Activated effector memory CD4-positive, alpha-beta T cell treated with Interleukin-2 at 50 U/mL for 16 hours (primary cell): ENCODE data around the gene SIN3A.

Experiments used
- DNase-seq: peaks from one replicate; pipeline ENCODE4 v3.0.0-alpha.2; 2020

The SIN3A gene

DNA sequence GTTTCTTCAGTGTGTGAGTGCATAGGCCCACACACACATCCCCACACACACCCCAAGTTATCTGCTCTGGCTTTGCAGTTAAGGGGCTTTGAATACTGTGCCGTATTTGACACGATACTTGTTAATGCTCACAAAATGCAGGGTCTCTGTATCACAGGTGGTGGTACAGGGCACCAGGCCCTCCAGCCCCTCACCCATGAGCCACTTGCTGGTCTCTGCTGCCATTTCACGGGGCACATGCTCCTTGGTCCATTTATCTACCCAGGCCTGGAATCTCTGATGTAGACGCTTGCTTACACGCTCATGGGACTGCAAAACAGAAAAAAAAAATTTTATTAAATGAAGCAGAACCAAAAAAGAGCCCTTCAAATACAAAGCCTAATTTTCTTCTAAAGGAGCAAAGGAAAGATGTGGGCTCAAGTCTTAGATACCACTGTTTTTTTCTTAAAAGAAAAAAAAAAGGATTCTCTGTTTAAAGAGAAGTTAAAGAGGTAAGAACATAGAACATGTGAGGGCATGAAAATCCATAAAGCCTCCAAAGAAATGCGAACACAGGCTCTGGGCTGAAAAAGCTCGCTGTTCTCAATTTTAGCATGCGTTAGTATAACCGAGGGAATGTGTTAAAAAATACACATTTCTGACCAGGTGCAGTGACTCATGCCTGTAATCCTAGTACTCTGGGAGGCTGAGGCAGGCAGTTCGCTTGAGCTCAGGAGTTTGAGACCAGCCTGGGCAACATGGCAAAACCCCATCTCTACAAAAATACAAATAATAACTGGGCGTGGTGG is 79.4 kb downstream of the SIN3A start:
- no peak for DNase-seq

DNA sequence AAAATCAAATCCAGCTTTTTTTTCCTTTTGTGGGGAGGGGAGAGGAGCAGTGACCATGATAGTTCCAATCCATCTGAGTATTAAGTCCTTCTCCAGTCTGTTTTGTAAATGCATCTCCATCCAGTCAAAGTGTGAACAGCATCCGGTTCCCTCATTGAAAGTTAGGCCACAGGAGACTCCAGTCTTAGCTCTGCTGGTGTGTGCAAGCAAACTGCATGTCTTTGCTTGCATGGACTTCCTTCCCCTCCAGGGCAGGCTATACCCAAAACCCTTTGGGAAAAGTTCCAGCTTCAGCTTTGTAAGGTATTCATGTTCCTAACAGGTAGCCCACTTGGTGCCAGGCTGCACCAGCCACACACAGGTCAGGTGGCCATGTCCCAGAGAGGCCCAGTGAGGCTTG is 80.0 kb downstream of the SIN3A start:
- DNase-seq, result no peak

DNA sequence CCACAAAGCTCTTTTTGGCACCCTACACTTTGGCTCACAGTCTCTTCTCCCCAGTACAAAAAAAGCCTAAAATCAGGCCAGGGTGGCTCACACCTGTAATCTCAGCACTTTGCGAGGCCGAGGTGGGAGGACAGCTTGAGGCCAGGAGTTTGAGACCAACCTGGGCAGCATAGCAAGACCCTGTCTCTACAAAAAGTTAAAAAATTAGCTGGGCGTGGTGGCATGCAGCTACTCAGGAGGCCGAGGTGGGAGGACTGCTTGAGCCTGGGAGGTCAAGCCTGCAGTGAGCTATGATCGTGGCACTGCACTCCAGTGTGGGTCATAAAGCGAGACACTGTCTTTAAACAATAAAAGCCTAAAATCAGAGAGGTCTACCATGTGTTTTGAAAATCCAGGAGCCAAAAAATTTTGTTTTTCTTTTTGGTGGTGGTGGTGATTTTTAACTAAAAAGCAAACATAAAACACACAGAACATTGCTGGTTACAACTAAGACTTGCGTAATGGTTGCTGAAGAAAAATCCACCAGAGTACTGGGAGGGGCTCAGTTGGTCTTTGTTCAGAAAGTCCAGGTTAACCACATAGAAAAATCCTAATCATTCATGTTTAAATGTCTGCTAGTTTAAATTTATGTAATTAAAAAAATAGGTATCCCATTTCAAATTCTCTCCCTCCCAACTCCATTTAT is 81.5 kb downstream of the SIN3A start:
- no peak for DNase-seq

DNA sequence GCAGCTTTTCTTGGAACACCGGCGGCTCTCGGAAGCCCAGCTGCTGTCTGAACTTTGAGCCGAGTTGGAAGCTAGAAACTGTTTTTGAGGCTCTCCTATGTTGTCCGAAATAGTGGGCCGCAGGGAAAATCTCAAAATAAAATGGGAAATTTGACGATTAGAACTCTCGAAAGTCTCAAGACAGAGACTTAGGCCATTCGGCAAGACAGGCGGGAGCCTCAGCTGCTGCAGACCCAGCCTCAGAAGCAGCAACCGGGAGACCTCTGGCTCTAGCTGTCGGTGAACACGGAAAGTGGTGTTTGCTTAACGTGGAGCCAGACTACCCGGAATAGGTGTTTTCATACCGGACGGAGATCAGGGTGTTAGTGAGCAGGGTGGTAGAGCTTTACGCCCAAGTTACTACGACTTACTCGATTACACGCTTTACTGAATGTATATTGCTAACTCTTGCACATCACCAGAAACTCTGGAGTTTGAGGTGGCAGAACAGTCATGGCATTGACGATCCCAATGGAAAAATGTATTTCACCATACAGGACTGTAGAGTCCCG is 82.7 kb downstream of the SIN3A start:
- DNase-seq, result peak; percentile 18

DNA sequence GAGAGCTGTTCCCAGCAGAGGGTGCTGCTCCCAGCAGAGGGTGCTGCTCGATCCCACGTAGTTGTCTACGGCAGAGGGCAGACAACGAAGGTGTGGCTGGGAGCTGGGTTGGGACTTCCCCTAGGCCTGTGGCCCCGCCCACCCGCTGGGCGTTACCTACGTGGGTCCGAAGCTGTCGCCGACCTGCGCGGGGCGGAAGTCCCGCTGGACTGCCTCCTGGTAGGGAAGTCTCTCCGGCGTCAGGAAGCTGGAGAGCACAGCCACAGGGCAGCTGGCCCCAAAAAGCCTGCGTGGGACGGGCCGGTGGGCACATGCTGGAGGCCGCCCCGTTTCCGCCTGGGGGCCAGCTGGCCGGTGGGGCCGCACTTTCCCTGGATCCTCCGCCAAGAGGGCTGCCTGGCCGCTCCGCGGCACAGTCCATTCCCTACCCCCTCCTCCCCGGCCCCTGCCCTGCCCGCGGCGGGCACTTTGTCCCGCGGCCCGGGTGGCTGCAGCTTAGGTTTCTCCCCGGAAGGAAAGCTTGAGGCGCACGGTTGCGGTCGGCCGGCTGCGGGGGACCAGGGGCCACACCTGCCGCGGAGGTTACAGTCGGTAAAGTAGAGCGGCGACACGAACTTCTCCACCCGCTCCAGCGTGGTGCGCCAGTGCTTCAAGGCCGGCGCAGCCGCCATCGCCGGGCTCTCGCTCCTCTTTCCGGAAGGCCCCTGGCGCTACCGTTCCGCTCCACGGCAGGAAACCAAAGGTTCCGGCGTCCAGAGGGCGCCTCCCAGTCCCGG is 83.4 kb downstream of the SIN3A start, which contains the start of gene MAN2C1:
MAN2C1 (minus strand) TSS at position 695 of the 776 bp plus-strand sequence; CDS start at position 671, 24 bp downstream.
- DNase-seq, result peak; percentile 87

DNA sequence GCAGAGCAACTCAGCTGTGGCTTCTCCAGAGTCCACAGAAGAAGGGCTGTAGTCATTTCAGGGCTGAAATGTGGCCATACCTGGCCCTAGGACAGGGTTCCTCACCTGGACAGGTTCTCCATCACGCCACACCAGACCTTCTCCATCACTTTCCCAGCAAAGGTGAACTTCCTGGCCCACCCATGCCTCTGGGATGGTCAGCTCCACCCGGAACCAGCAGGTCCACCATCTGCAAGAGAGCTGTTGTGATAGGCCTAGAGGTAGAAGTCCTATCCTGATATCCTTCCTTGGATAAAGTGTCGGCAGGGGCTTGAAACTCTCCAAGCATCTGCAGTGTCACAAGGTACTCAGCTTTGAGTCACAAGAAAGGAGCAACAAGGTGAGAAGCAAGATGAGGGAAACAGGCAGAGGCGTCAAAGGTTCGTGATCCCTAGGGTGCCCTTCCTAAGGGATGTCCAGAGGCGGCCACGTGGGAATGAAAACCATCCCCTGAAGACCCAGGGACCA is 84.0 kb downstream of the SIN3A start:
- no peak for DNase-seq

DNA sequence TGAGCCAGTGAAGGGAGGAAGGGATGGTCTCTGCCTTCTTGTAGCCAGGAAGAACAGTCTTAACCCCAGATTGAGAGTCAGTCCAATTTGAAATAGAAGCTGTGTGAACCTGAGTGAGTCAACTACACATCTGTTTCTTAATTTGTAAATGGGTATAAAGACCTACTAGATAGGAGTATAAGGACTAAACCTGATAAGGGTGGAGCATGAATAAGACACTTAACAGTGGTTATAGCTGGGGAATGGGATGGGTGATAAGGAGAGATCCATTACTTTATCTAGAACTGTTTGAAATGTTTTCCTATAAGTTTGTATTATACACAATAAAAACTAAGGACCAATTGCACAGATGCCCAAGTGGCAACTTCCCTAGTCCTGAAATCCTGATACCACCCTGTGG is 84.5 kb downstream of the SIN3A start:
- no peak for DNase-seq

DNA sequence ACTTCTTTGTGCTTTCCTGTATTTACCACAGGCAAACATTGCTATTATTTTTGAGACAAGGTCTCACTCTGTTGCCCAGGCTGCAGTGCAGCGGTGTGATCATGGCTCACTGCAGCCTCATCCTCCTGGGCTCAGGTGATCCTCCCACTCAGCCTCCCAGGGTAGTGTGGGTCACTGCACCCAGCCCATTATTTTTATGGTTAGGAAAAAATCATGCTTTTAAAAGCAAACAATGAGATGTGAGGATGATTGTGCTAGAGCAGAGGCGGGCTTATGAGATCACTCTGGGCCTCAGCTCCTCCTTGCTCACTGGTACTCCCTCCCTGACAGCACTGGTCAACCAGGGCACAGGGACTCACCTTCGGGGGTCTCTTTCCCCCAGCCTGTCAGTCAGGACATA is 85.3 kb downstream of the SIN3A start:
- no peak for DNase-seq

DNA sequence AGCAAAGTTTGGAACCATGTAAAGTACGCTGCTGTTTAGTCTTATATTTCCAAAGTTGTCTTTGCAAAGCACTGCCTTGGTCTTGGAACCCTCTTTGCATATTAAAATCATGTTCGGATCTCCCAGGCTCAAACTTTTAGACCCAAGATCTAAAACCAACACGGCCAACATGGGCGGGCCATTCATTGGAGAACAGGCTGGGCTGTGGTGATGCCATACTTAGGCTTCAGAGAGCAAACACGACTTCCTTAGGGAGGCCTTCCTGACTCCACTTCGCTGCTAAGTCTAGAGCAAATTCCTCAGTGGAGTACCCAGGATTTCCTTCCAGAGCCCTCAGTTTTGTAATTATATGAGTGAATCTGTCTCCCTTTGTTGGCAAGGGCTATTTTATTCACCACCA is 86.6 kb downstream of the SIN3A start:
- DNase-seq, result no peak

DNA sequence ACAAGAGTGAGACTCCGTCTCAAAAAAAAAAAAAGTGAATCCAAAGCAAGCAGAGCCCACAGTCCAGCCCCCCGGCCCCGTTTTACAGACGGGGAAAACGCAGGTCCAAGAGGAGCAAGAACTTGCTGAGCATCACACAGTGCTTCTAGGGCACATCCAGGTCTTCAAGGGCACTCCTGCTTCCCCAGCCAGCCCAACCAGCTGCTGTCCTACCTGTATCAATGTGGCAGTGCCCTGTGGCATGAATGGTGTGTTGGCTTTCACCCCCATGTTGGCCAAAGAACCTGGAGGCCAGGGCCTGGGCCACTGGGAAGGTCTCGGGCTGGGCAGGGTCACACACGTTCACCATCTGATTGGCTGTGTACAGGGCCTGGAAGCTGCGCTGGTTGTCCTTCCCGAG is 87.7 kb downstream of the SIN3A start:
- DNase-seq, result no peak

DNA sequence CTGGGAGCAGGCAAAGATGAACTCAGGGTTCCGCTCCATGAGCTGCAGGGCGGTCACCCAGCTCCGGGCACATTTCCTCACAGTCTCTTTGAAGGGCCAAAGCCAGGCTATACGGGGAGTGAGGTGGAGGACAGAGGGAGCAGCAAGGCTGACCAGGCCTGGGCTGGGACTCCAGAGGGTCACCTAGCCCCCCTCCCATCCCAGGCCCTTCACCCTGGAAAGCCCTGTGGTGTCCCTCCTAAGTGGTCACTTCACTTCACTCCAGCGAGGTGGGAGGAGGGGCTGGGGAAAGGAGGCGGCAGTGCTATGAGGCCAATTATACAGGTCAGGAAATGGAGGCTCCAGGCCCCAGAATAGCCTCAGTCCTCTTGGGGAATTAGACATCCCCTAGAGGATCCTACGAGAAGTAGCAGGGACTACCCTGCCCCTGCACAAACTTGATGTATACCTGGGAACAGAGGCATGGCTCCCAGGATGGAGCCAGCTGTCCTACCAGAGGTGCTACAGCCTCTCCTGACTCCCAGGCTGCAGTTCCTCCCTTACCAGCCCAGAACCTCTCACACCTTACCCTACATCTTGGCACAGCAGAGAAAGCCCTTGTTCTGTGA is 88.7 kb downstream of the SIN3A start:
- no peak for DNase-seq

DNA sequence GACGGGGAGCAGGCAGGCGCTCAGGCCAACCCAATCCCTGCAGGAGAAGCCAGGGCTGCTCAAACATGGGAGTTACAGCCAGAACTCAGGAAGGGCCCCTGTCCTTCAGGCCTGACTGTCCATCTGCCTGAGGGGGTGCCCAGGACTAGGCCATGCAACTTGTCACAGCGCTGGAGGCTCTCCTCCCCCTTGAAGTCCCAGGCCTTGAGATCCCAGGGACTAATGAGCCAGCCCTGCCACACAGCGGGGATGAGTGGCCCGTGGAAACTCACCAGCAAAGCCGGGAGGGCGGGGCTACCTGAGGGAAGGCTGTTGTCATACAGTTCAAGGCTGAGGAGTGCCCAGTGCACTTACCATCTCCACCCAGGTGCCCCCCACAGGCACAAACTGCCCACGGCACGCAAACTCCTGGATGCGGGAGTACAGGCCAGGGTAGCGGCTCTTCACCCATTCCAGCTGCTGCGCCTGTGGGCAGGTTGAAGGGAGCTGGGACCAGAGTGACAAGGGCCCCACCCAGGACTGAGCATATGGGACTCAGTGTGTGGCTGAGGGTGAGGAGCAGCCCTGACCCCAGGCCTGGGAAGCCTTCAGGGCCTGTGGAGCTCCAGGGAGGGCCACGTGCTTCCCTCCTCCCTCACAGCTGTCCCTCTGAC is 89.4 kb downstream of the SIN3A start:
- DNase-seq, result no peak

DNA sequence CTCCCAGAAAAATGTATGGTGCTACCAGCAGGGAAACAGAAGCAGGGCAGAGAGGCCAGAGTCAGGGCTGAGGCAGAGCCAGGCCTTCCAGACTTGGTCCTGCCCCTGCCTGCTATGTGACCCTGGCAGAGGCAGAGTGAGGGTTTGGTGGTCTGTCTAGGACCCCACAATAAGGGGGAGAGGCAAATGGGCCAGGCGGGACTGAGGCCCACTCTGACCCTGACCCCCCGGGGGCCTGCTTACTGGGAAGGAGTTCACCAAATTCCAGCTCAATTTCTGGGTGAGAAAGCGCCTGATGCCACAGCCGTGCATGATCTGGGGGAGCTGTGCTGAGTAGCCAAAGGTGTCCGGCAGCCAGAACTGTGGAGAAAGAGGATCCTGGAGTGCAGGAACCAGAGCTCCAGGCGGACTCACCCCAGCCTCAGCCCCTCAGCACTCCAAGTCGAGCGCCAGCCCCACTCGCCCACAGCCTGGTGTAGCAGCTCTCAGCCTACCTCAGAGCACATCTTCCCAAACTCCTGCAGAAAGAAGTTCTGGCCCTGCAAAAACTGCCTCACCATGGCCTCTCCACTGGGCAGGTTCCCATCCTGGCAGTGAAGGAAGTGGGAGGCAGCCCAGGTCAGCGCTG is 90.0 kb downstream of the SIN3A start:
- no peak for DNase-seq

DNA sequence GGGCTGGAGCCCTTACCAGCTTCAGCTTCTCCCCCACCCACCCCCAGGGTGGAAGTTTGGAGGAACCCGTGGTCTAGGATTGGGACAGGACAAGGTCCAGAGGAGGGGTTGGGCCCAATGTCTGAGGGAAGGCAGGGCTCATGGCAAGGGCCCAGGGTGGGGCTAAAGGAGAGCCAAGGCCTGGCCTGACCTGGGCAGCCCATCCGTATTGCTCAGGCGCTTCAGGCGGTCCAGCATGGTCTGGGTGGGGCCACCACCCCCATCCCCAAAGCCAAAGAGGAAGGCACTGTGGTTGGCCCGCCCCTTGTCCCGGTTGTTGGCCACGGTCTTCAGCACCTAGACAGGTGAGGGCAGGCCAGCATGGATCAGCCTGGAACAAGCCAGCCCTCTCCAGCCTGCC is 90.6 kb downstream of the SIN3A start:
- no peak for DNase-seq

DNA sequence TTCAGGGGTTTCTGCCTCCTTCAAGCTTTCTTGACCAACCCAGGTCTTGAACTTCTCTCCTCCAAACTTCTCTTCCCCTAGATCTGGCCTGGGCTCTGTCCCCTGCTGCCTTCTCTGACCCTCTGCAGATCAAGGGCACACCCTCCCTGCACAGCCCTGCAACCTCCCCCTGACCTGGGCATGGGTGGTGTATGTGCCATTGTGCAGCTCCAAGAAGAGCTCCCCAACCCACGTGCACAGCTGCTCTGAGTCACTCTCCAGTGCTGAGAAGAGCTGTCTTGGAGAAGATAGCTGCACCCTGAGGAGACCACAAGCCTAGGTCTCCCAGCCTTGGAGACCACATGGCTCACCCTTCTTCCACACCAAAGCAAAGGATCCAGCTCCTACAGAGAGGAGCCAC is 91.1 kb downstream of the SIN3A start:
- DNase-seq, result no peak

DNA sequence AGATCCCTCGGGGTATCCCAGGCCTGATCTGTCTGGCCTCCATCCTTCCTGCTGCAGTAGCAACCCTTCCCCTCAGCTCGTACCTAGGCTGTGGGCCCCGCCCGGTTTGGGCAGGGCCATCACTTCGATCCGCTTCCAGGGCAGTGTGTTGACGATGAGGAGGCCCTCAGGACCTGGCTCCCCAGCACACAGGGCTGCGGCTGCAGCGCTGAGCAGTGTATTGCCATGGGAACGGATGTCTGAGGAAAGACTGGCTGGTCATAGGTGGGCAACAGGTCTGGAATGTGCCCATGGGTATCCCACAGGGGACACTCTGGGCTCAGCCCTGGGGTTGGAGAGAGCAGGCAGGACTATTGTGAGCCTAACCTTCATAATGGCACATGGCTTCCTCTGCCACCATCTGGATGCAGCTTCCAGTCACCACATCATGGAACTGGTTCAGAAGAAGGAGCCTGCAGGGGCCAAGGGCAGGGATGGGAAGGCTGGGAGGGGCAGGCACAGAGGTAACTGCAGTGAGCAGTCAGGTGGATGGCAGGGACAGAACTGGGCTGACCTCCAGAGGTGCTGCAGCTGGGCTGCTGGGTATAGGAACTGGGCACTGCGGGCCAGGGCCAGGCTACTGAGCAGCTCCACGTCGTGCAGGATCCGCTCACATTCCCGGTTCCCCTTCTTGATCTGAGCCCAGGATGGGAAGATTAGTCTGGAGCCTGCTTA is 91.8 kb downstream of the SIN3A start:
- DNase-seq, result no peak

DNA sequence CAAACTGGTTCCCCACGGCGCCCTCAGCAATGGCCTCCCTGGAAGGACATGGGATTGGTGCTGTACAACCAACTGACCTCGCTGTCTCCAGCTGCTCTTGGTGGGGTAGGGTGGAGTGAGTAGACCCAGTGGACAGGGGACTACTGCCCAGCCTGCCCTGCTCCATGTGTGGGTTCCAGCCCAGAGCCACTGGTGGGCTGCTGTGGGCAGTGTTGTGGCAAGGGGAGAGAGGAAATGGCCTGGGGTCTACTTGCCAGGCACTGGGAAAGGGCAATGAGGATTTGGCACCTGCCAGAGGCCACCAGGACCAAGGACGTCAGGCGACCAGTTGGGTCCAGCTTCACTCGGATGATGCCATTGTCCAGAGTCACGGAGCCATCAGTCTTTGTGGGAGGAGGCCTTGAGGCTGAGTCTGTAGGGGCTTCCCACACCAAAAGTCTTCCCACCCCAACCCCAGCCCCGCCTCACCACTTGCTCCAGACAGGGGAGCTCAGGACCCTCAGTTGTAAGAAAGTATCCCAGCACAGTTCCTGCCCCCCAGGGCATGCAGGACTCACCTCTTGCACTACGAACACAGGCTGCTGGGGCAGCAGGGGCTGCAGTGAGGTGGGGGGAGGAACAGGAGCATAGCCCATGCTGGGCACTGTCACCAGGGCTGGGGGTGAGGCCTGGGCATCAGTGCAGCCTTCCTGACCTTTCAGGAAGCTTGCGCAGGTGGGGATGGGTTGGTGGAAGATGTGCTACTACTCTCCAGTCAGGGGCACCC is 92.5 kb downstream of the SIN3A start:
- no peak for DNase-seq

DNA sequence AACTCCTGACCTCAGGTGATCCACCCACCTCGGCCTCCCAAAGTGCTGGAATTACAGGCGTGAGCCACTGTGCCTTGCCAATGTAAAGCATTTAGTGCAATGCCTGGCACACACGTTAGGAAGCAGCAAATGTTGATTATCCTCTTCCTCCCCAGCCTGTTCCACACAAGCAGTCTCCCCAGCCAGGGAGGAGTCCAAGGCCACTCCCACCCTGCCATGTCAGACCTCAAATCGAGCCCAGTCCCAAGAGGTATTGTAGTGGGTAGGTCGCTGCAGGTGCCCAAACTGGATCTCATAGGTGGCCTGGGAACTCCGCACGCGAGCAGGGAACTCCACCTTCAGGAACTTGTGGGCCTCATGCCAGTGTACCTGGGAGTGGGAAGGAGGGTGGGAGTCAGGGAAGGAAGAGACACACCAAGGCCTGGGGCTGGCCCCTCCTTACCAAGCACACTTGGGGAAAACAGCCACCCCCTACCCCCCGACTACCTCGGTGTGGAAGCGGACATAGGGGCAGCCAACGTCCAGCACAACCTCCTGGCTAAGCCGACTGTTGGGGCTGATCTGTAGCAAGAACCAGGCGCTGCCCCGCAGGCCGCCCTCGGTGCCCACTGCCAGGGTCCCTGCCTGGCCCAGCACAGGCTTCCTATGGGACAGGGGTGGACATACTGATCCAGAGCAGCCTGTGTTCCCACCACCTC is 93.4 kb downstream of the SIN3A start:
- DNase-seq, result no peak

DNA sequence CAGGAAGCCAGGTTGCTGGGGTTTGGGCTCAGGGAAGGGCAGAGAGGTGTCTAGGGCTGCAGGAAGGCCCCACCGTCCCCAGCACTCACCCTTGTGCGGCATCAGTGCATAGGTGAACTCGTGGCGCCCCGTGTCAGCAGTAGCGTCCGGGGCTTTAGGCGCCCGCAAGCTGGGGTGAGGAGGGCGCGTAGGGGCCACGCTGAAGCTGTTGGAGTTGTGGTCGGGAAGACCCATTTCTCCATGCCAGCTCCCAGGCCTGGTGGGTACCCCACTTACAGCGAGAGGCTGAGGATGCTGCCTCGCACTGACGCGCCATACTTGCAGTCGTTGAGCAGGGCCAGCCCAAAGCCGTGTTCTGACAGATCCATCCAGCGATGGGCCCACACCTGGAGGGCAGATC is 95.0 kb downstream of the SIN3A start:
- DNase-seq, result no peak

DNA sequence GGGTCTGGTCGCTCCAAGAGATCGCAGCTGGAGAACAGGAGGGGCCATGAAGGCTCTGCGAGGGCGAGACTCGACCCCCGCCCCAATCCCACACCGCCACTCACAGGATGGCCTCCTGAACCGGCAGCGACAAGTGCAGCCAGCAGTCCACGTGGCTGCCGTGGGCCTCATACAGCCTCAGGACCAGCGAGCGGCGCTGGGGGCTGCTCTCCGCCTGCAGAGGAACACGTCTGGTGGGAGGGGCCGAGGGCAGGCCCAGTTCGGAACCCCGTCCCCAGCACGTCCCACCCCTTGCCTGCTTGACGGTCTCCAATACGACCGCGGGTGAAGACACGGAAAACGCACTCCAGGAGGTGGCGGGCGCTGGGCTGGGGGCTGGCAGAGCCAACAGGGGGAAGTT is 95.5 kb downstream of the SIN3A start:
- no peak for DNase-seq
